RPMI7951 (cell line): ENCODE measurements around the gene ZCWPW1. TPM values are rescaled to one million over a fixed set of nuclear protein-coding genes. Genes with fewer than 3 reads are reported as not detected.
"Not testable (repeated sequence)": the region's sequence is repeated elsewhere in the genome, so short reads cannot be mapped to it uniquely, and the experiment has no call there.

ENCODE experiments used
- DNase-seq: peaks from one replicate; pipeline ENCODE4 v3.0.0-alpha.2; 2012; ENCODE audit warnings: low read depth
- total RNA-seq: library from RNA; depleted of rRNA; stranded (reverse); fragments of >200 nt; shearing (Covaris generic); gene quantifications from 2 replicates; pipeline ENCODE4 v1.2.3, GENCODE V29; 2014

The ZCWPW1 gene
- total RNA-seq, 1 experiment from 2014 or later: 3.7 TPM

DNA sequence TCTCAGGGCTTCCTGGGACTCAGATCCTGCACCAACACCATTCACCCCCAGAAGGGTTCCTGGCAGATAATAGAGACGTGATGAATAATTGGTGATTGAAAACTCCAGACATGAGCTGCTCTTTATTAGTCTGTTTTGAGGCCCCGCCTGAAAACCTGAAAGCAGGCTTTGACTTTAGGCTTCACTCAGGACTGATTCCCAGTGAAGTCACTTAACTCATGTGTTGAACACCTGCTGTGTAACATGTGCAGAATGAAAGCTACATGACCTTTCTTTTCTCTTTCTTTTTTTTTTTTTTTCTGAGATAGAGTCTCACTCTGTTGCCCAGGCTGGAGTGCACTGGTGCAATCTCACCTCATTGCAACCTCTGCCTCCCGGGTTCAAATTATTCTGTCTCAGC lies 26.7 kb upstream of the ZCWPW1 start:
- no peak for DNase-seq

DNA sequence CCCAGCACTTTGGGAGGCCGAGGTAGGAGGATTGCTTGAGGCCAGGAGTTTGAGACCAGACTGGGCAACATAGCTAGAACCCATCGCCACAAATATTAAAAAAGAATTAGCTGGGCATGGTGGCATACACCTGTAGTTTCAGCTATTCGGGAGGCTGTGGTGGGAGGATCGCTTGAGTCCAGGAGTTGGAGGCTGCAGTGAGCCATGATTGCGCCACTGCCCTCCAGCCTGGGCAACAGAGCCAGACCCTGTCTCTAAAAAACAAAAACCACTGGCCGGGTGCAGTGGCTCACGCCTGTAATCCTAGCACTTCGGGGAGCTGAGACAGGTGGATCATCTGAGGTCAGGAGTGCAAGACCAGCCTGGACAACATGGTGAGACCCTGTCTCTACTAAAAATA lies 25.4 kb upstream of the ZCWPW1 start:
- DNase-seq: not testable (repeated sequence)

DNA sequence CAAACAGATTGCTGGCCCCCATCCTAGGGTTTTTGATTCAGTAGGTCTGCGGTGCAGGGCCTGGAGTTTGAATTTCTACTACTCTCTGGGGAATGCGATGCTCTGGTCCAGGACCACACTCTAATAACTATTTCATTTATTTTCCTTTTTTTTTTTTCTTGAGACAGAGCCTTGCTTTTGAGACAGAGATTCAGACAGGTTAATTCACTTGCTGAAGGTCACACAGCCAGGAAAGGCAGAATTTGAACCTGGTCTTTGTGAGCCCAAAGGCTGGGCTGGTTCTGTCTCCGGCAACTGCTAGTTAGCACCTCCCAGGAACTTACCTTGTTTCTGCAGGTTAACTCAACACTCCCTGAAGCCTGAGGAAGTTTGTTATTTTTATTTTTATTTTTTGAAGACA lies 24.0 kb upstream of the ZCWPW1 start:
- no peak for DNase-seq

DNA sequence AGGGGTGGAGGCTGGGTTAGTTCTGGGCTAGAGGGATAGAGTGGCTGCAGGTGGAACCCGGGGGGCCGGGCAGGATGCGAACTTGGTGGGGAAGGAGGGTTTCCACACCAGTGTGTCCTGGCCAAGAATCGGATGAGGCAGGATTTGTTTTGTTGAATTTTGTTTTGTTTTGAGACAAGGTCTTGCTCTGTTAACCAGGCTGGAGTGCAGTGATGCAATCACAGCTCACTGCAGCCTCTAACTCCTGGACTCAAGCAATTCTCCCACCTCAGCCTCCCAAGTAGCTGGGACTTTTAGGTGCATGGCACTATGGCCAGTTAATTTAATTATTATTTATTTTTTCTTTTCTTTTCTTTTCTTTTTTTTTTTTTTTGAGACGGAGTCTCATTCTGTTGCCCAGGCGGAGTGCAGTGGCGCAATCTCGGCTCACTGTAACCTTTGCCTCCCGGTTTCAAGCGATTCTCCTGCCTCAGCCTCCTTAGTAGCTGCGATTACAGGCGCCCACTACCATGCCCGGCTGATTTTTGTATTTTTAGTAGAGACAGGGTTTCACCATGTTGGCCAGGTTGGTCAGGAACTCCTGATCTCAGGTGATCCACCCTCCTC lies 20.8 kb upstream of the ZCWPW1 start:
- DNase-seq: no peak

DNA sequence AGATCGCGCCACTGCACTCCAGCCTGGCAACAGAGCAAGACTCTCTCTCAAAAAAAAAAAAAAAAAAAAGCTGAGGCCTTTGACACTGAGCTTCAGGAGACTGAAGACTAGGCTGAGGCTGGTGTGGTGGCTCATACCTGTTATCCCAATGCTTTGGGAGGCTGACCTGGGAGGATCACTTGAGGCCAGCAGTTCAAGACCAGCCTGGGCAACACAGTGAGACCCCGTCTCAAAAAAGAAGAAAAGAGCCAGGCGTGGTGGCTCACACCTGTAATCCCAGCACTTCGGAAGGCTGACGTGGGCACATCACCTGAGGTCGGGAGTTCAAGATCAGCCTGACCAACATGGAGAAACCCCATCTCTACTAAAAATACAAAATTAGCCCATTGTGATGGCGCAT lies 18.9 kb upstream of the ZCWPW1 start:
- not testable (repeated sequence) for DNase-seq

DNA sequence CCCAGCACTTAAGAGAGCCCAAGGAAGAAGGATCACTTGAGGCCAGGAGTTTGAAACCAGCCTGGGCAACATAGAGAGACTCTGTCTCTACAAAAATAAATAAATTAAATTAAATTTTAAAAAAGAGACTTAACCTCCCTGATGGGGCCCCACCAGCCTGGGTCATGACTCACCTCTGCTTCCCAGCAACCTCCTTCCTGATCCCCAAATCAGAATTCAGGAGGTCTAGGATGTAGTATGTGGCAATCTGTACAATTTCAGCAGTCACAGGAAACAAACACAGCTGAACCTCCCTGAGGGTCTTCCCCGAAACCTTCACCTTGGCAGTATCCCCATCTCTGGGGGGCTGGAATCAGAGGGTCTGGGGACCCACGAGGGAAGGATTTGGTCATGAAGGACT lies 17.5 kb upstream of the ZCWPW1 start:
- no peak for DNase-seq

DNA sequence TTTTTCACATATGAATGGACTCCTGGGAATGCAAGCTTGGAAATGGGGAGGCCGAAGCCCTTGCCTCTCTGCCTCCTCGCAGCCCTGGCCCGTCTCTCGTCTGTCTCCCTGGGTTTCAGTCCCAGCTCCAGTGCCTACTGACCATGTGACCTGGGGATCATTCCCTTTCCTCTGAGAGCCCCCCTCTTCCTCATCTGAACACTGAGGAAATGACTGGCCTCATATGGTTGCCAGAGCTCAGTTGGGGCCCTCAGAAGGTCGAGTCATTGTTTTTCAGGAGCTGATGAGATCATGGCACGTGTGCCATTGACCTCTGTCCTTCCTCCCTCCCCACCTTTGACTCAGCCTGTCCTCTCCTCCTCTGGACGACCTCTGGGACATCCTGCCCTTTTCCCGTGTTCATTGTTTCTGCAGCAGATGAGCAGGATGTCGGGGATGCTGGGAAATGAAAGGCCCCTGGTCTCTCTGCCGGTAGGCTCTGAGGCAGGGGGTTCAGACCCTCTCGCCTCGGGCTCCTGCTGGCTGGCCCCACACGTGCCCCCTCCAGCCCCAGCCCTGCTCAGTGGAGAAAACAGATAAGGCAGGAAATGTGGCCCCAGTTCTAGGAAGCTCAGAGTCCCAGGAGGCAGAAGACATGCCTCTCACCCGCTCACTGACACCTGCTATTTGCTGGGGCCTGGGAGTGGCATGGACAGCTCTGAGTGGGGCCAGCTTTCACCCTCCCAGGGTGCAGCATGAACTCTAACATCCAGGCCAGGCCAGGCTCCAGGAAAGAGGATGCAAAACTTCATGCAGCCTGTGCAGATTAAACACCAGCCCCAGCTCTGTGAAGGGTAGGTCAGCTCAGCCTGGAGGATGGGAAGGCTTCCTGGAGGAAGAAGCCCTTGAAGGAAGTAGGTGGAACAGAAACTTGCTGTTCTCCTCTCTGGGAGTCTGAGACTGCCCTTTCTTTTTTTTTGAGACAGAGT lies 16.1 kb upstream of the ZCWPW1 start:
- peak; percentile 59 for DNase-seq

DNA sequence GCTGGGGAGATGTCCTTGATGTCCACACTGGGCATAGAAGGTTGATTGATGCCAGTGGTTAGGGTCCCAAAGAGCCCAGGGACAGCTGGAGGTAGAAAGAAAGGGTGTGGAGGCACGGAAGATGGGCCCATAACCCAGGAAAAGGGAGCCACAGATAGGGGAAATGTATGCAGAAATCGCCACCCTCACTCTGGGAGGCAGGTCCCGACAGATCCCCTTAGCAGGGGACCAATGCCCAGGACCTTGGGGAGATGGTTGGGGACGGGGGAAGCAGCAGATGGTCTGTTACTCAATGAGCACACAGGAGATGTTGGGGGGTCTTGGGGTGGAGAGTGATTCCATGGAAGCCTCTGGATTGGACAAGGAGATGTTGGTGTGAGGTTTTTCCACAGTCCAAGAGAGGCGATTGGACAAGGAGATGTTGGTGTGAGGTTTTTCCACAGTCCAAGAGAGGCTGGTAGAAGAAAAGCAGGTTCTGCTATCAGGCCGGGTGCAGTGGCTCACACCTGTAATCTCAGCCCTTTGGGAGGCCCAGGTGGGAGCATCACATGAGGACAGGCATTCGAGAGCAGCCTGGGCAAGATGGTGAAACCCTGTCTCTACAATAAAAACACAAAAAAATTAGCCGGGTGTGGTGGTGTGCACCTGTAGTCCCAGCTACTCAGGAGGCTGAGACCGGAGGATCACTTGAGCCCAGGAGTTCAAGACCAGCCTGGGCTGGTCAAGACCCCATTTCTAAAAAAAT lies 14.8 kb upstream of the ZCWPW1 start:
- no peak for DNase-seq

DNA sequence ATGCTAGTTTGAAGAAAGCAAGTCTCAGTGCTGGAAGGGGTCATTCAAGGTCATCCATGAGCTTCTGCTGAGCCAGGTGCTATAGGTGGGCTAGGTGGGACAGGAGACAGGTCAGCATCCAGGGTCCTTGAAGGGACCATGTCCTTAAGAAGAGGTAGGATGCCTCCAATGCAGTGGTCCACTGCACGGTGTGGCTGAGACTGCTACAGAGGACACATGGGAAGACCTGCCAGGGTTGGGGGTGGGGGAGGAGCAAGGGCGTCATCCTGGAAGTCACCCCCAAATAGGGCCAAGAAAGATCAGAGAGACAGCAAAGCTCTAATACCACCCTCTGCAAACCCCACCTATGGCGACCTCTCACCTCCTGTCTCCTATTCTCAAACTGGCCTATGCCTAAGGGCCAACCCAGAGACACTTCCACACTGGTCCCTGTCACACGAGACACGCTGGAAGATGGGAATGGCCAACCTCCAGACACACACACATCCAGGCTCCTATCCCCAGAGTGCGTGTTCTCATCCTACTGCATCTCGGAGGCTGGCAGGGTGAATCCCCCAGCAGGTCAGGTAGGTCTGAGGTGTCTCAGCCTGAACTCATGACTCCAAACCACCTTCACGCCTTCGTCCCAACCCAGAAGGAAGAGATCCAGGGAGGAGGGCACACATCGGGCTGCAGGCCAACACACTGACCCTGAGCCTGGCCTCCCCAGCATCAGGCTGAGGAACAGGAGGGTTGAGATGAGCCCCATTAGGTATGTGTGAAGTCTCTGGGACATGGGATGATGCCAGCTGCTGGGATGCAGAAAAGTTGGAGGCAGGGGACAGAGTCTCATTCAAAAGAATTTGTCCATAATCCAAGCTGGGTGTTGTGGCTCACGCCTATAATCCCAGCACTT lies 13.4 kb upstream of the ZCWPW1 start:
- DNase-seq: no peak

DNA sequence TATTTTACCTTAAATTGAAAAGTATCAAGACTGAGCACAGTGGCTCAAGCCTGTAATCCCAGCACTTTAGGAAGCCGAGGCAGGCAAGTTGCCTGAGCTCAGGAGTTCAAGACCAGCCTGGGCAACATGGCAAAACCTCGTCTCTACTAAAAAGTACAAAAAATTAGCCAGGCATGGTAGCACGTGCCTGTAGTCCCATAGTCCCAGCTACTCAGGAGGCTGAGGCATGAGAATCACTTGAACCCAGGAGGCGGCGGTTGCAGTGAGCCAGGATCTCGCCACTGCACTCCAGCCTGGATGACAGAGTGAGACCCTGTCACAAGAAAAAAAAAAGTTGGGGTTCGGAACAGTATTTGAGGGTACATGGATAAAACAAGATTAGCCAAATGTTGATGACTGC lies 10.7 kb upstream of the ZCWPW1 start:
- not testable (repeated sequence) for DNase-seq

DNA sequence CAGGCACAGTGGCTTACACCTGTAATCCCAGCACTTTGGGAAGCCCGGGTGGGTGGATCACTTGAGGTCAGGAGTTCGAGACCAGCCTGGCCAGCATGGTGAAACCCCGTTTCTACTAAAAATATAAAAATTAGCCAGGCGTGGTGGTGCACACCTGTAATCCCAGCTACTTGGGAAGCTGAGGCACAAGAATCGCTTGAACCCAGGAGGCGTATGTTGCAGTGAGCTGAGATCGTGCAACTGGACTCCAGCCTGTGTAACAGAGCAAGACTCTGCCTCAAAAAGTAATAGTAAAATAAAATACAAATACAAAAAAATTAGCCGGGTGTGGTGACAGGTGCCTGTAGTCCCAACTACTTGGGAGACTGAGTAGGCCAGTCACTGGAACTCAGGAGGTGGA lies 10.2 kb upstream of the ZCWPW1 start:
- not testable (repeated sequence) for DNase-seq

DNA sequence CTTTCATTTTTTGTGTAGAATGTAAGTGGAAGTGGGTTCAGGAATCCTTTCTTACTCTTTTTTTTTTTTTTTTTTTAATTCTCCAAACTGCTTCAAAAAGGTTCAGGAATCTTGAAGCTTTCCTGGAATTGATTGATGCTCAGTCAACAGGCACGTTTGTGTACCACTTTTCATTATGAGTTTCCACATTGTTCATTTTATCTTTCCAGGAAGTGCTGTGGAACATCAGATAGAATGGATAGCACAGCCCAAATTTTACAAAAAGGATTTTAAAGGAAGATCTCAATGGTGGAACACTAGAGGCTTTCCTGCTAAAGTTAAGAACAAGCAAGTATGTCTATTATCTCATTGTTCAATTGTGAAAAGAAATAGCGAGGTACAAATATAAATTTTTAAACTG lies 9.7 kb upstream of the ZCWPW1 start:
- DNase-seq: no peak

DNA sequence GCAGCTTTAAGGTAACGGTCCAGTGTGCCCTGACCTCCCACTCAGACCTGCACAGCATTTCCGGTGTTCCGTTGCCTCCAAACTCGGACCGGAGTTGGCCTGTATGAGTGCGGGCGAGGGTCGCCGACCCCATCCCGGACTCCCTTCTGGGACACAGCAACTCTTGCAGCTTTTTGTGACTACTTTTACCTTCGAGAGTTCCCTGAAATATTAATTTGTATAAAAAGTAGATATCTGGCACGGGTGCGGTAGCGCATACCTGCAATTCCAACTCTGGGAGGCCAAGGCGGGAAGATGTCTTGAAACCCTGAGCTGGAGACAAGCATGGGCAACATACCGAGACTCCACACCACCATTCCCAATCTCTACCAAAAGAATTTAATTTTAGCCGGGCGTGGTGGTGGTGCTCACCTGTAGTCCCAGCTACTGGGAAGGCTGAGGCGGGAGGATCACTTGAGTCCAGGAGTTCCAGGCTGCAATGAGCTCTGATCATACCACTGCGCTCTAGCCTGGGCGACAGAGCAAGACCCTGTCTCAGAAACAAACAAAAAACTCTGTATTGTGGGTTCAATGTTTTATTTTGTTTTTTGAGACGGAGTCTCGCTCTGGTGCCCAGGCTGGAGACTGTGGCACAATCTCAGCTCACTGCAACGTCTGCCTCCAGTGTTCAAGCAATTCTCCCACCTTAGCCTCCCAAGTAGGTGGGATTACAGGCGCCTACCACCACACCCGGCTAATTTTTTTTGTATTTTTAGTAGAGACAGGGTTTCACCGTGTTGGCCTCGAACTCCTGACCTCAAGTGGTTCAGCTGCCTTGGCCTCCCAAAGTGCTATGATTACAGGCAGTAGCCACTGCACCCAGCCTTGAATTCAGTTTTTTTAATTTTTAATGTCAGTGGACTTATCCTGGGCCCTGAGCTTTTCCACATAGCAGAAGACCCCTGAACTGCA lies 8.9 kb upstream of the ZCWPW1 start:
- no peak for DNase-seq

DNA sequence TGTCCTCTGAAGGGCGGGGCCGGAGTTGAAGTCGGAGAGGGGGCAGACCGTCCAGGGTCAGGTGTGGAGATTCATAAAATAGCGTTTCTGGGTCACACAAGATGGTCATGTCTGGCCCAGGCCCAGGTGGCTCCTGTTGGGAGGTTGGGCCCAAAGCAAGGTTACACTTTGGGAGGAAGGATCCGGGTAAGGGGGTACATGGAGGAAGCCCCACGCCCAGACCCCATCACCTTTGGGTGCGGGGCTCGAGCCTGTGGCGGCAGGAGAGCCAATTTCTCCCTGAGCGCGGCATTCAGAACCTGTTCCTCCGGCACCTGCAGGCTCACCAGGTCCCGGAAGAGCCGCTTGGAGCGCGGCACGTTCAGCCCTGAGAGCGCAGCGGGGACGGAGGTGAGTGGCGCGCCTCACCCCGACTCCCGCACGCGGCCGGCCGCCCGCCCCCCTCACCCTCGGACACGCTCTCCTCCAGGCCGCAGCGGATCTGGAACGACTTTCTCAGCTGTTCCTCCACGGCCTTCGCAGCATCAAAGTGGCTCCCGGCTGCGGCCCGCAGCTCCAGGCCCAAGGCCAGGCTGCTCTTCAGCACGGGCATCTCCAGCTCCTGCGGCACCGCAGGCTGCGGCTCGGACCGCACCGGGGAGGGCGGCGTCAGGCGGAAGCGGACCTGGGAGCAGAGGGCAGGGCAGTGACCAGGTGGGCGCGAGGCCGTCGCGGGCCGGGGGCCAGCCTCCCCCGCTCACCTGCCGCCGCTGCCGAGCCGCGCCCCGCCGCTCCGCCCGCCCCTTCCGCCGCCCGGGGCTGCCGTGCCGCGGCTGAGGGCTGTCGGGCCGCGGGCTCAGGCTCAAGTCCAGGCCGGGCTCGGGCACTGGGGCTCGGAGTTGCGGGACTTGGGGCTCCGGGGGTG lies 7.2 kb upstream of the ZCWPW1 start:
- peak; percentile 25 for DNase-seq

DNA sequence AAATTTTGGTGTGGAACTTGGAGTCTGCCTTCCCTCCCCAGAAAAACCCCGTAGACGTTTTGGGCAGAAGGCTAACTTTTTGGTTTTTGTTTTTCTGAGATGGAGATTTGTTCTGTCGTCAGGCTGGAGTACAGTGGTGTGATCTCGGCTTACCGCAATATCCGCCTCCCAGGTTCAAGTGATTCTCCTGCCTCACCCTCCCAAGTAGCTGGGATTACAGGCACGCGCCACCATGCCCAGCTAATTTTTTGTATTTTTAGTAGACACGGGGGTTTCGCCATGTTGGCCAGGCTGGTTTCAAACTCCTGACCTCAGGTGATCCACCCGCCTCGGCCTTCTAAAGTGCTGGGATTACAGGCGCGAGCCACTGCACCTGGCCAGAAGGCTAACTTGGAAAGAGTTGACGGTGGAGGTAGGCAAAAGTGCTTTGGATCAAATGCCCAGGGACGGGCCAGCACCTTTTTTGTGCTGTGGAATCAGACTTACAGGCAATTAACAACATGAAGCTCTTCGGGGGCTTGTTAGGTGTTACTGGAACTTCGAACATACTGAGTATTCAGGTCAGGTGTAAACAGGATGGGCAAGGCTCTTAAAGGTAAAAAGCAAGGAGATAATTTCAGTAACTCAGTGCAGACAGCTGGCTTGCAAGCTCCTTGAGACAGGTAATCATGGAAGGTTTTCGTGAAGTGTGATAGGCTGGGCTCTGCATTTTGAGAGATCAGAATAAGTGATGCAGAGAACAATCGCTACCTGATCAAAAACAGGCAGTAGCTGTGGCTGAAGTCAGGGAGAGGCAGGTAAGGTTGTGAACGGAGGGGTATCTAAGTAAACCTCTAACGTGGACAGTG lies 6.0 kb upstream of the ZCWPW1 start:
- no peak for DNase-seq

DNA sequence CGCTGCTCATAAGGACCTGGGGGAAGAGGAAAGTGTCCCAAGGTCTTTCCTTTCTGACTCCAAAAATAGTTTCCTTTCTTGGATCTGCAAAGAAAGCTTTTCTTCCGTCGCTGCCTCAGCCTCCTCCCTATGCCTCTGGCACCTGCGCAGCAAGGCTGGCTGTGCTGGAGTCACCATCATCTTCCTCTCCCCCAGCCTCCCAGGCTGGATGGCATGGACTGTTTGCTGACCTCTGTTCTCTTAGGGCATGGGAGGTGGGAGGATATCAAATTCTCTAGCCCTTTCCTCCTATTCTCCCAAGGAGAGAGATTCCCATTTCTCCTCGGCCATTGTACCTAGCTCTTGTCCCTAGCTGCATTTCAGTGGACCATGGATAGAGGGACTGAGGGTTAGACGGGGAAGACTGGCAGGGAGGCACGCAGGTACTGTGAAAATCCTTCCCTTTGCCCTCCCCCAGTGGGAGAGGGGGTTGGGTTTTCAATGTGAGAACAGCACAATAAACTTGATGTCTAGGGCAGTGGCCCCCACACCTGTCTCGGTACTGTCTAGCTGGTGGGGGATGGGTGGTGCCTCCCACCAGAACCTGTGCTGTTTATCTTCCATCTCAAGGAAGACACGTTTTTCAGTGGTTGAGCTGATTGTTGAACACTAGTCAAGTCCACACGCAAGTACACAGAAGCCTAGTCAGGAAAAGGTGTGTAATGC lies 5.2 kb upstream of the ZCWPW1 start:
- no peak for DNase-seq

DNA sequence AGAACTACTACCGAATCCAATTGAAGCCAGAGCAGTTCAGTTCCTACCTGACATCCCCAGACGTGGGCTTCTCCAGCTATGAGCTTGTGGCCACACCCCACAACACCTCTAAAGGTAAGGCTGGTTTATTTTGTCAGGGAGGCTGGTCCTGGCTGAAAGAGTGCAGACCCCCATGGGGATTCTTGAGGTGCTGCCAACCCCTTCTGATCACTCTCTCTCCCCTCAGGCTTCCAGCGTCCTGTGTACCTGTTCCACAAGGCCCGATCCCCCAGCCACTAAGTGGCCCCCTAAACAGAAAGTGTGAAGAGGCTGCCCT lies 4.7 kb upstream of the ZCWPW1 start:
- DNase-seq: no peak
